ENCODE results near the gene INSYN2B.
"Not testable (repeated sequence)": the region's sequence is repeated elsewhere in the genome, so short reads cannot be mapped to it uniquely, and the experiment has no call there.

Gene INSYN2B

DNA sequence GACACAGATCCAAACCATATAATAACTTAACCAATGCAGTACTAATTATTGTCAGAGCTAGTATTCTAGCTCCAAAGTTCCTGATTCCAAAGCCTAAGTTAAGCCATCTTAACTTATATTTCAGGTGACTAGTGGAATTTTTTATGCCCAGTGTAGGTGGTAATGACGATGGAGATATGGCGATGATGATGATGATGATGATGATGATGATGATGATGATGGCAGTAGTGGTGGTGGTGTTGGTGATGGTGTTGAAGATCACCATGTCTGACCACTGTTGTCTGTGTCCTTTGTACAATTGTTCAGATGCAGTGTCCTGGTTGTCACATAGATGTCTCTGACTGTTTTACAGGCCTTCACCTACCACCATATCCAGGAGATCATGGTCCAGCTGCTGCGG, 139.9 kb downstream of the INSYN2B start:
- no peak for DNase-seq

GRCh38 chr5:169838688-169839087, 141.6 kb downstream of the INSYN2B start:
- no peak for DNase-seq

DNA sequence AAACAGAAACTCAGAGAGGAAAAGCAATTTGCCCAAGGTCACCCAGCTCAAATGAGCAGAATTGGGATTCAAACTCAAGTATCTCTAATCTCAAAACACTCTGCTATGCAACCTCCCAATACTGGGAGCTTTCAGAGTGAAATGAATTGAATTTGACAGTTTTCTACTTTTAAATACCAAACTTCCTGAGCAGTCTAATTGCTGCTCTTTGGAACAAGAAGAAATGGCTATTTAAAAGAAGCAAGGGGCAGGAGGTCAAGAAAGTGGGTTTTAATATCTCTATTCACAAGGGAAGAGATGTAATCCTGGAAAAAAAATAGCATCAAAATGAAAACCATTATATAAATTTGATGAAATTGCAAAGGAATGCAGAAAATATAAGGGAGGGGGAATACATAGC, 142.6 kb downstream of the INSYN2B start:
- no peak for DNase-seq

- no peak for DNase-seq
These were observed 143.3 kb downstream of the INSYN2B start for GRCh38 chr5:169836835-169837536.

DNA sequence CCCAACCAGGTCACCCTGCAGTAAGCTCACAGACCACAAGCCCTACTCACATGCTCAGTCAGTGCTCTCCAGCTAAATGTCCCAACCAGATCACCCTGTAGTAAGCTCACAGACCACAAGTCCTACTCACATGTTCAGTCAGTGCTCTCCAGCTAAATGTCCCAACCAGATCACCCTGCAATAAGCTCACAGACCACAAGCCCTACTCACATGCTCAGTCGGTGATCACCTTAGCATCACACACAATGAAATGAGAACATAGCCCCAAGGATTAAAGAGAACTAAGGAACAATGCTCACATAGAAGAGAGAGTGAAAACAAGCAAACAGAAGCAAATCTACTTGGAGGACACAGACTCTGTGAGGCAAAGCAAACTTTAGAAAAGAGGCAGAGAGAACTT, 145.8 kb downstream of the INSYN2B start:
- not testable (repeated sequence) for DNase-seq

DNA sequence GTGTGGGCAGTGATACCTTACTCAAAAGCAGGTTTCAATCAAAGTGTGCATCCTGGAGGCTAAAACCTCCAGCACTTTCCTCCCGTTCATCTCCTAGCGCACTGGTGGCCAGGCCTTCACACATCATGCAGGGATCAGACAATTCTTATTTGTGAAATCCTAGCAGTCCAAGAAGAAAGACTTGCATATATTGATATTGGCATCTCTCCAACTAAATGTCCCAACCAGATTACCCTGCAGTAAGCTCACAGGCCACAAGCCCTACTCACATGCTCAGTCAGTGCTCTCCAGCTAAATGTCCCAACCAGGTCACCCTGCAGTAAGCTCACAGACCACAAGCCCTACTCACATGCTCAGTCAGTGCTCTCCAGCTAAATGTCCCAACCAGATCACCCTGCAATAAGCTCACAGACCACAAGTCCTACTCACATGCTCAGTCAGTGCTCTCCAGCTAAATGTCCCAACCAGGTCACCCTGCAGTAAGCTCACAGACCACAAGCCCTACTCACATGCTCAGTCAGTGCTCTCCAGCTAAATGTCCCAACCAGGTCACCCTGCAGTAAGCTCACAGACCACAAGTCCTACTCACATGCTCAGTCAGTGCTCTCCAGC, 146.5 kb downstream of the INSYN2B start:
- not testable (repeated sequence) for DNase-seq

DNA sequence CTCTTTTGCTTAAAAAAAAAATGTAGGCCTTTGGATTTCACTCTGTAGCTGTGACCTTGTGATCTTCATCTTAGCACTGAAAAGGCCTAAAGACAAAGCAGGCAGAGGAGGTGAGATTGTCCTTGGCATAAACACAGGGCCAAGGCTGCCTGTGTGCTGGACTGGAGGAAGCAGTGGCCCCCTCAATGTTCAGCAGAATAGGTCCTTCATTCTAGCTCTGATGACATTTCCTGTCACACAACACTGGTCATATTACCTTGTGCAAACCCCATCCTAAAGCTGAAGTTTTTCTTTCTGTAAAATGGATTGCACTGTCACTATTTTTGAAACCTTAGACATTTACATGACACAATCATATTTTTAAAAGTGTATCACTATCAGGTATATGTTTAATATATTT, 147.4 kb downstream of the INSYN2B start:
- DNase-seq: no peak

- DNase-seq: no peak
These were observed 148.0 kb downstream of the INSYN2B start for GRCh38 chr5:169832304-169832703.

GRCh38 chr5:169831331-169831730, 149.0 kb downstream of the INSYN2B start:
- no peak for DNase-seq

DNA sequence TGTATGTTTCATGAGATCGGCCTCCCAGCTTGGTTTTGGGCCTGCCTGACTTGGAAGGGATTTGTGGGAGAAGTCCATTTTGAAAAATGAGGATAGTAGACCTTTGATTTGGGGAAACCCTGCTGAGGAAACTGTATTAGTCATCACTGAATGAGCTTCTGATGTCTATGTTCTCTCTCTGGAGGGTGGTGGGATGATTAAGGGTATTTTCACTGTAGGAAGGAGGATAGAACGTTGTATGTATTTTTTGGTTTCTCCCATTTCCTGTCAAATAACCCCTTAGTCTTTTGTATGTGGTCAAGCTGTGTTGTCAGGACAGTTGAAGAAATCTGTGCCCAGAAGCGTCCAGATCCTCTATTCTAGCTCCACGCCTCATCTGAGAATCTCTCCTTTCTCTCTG, 151.9 kb downstream of the INSYN2B start:
- DNase-seq: no peak

- DNase-seq: no peak
These were observed 152.5 kb downstream of the INSYN2B start for GRCh38 chr5:169827769-169828168.

- DNase-seq: no peak
These were observed 153.7 kb downstream of the INSYN2B start for GRCh38 chr5:169826618-169827017.

DNA sequence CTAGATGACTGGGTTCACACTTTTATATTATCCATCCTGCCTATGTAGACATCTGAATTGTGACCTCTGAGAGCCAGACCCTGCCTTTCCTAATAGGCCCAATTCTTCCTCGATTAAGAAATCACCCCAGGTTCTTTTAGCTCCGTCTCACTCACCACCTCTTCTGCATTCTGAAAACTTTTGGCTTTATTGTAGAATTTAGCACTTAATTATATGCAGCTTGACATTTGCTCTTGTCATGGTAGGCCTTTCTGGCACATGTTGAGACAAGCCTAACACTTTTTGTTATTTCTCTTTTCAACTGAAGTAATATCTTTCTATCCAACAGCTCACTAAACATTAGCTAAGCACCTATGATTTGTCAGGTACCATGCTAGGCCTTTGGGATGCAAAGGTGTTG, 163.3 kb downstream of the INSYN2B start:
- no peak for DNase-seq

- no peak for DNase-seq
These were observed 165.8 kb downstream of the INSYN2B start for GRCh38 chr5:169814522-169814921.

All from T1000 (cell line).